ENCODE data around the gene AIMP1.

DNA sequence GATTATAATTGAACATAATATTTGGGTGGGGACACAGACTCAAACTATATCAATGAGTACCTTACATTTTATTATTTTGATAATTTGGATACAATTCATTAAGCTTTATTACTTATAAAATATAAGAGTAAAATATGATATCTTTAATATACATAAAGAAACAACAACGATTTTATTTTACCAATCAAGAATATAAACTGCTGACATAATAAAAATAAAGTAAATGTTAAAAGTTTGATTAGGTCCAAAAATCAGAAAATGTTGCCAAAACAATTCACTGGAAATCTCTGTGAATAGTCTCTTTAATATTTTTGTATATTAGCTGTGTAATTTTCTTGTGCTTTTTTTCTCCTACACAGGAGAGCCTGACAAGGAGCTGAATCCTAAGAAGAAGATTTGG lies 30.8 kb downstream of the AIMP1 start:
- TF ChIP-seq GATA3 (IDR thresholded peaks at IDR 0.05; ENCODE audit: low read depth, low read length) (no peak), GATA2 (IDR thresholded peaks at IDR 0.05; ENCODE audit: low read depth, low read length) (no peak)

Measured in SH-SY5Y (cell line).